Gastrocnemius medialis (tissue), 4 donors: Measurements from ENCODE around the gene PDLIM3. TPM values are rescaled to one million over a fixed set of nuclear protein-coding genes. Genes with fewer than 3 reads are reported as not detected.

Experiments used
- ATAC-seq, 2 donors: fragments of 150-250 bp; one replicate each; pipeline ENCODE4 v1.9.1; 2016
- DNase-seq, 2 donors: peaks; one replicate each; pipeline ENCODE4 v3.0.0-alpha.2; 2019
- H3K27ac ChIP-seq, 4 donors: fragments of 200-600 bp; sonication (generic); 1 replicate in 1 of 4; 2 replicates in 3 of 4; pipeline ENCODE4 v1.5.1; 2016 to 2018; ENCODE audit warnings: mild to moderate bottlenecking in 2 of 4, moderate library complexity in 1 of 4
- H3K27me3 ChIP-seq, 3 donors: fragments of 200-600 bp; sonication (generic) in 2 of 3; 1 replicate in 1 of 3; 2 replicates in 2 of 3; pipeline versions ENCODE4 v1.5.1 to v1.6.0; 2016 to 2019; ENCODE audit warnings: mild to moderate bottlenecking in 1 of 3, moderate library complexity in 1 of 3
- H3K36me3 ChIP-seq, 2 donors: fragments of 200-600 bp; sonication (generic) in 1 of 2; one replicate each; pipeline ENCODE4 v1.5.1; 2017 to 2018
- H3K4me1 ChIP-seq, 2 donors: fragments of 200-600 bp; sonication (generic) in 1 of 2; one replicate each; pipeline ENCODE4 v1.5.1; 2016 to 2017; ENCODE audit warnings: mild to moderate bottlenecking in 2 of 2
- H3K4me3 ChIP-seq, 4 donors: fragments of 200-600 bp; sonication (generic) in 3 of 4; 1 replicate in 1 of 4; 2 replicates in 3 of 4; pipeline ENCODE4 v1.5.1; 2016 to 2019; ENCODE audit warnings: mild to moderate bottlenecking in 2 of 4
- H3K9me3 ChIP-seq, 3 donors: fragments of 200-600 bp; sonication (generic) in 2 of 3; 1 replicate in 1 of 3; 2 replicates in 2 of 3; pipeline ENCODE4 v1.5.1; 2016 to 2019
- POLR2A ChIP-seq, 2 donors: fragments of 450-650 bp; IDR thresholded peaks; one replicate each; pipeline ENCODE4 v1.6.1; 2017; ENCODE audit warnings: antibody characterized with exemption in 2 of 2, mild to moderate bottlenecking in 2 of 2, moderate library complexity in 2 of 2
- in situ Hi-C, 4 donors: fragments of 200-750 bp; cut with MboI; loops; one replicate each; pipeline versions ENCODE4 v1.15.0 to v1.8.0; 2017; ENCODE audit warnings: low sequenced_read_pairs in 4 of 4
- intact Hi-C: fragments of 100-400 bp; cut with DNase I; formaldehyde crosslinking; loops from one replicate; pipeline ENCODE4 v1.15.1; 2023; ENCODE audit warnings: low total_unique reads
- total RNA-seq, 4 donors: library from RNA; depleted of rRNA; stranded (reverse); fragments of >200 nt; gene quantifications; one replicate each; pipeline versions ENCODE4 v1.1.0 to v1.2.3, GENCODE V29; 2016
- TF ChIP-seq, protein P1 (sequence below), 5 experiments: fragments of 450-650 bp in 3 of 5; fragments of 200-600 bp in 2 of 5; sonication (generic) in 2 of 5; IDR thresholded peaks in 4 of 5; conservative IDR thresholded peaks in 1 of 5; 1 replicate in 4 of 5; 2 replicates in 1 of 5; pipeline ENCODE4 v1.5.1; 2016 to 2019; ENCODE audit warnings: antibody characterized with exemption in 5 of 5, mild to moderate bottlenecking in 3 of 5, moderate library complexity in 3 of 5

PDLIM3 gene
- total RNA-seq, 4 donors from 2014 or later, result 1,062 to 7,224 (median 2,598) TPM

DNA sequence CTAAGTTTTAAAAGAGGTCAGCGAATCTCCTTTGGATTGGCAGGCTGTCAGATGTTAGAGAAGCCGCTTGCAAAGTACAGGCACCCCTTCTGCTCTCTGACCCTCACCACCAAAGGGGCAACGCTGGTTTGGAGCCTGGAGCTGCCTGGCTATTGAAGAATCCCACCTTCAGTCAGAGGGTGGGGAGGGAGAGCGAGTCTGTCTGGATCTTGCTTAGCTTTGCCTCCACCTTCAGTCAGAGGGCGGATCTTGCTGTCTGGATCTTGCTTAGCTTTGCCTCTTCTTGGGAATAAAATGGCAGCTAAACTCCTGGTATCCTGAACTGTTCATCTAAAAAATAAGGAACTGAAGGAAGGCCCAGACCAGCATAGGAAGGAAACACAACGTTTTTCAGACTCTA is 71.1 kb downstream of the PDLIM3 start:
- Histone ChIP-seq H3K4me1 (no peaks in the 10 kb centered on the region), H3K4me3 (no peak overlapping the region), H3K9me3 (no peaks in the 10 kb centered on the region), H3K27ac (no peak overlapping the region), H3K36me3 (no peaks in the 10 kb centered on the region), H3K27me3 (no peaks in the 10 kb centered on the region)
- DNase-seq (no peak), ATAC-seq (no peak)
- intact Hi-C loops (no loop called here), in situ Hi-C loops (loop anchor here in 2 of 4 donors (25.0 kb wide), 1 partner anchor 573 kb away; no protein-coding TSS in a partner anchor)
- no peak for TF ChIP-seq POLR2A (IDR thresholded peaks at IDR 0.05)
- TF ChIP-seq, protein P1, sequence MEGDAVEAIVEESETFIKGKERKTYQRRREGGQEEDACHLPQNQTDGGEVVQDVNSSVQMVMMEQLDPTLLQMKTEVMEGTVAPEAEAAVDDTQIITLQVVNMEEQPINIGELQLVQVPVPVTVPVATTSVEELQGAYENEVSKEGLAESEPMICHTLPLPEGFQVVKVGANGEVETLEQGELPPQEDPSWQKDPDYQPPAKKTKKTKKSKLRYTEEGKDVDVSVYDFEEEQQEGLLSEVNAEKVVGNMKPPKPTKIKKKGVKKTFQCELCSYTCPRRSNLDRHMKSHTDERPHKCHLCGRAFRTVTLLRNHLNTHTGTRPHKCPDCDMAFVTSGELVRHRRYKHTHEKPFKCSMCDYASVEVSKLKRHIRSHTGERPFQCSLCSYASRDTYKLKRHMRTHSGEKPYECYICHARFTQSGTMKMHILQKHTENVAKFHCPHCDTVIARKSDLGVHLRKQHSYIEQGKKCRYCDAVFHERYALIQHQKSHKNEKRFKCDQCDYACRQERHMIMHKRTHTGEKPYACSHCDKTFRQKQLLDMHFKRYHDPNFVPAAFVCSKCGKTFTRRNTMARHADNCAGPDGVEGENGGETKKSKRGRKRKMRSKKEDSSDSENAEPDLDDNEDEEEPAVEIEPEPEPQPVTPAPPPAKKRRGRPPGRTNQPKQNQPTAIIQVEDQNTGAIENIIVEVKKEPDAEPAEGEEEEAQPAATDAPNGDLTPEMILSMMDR (IDR thresholded peaks at IDR 0.05 in 4 of 5, conservative IDR thresholded peaks at IDR 0.05 in 1 of 5), result no peak

DNA sequence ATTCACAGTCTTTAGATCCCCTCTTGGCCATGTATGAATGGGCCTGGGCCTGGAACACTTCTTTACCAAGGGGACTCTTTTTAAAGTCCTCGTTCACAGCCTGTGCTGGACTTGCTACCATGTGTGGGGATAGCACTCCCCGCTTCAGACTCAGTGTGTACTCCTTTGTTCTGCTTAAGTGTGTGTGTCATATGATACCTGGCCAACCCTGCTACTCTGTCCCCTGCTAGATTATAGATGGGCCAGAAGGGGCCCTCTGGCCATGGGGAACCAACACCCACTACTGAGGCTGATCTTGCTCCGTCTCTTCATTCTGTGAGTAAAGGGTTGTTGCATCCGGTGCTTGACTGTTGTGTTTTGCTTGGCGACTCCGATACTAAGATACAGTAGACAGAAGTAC is 71.8 kb downstream of the PDLIM3 start:
- Histone ChIP-seq H3K4me3 (no peak overlapping the region), H3K9me3 (no peaks in the 10 kb centered on the region), H3K36me3 (no peaks in the 10 kb centered on the region), H3K27me3 (no peaks in the 10 kb centered on the region), H3K27ac (no peak overlapping the region), H3K4me1 (no peaks in the 10 kb centered on the region)
- intact Hi-C loops (no loop called here), in situ Hi-C loops (loop anchor here in 2 of 4 donors (25.0 kb wide), 1 partner anchor 574 kb away; no protein-coding TSS in a partner anchor)
- no peak for ATAC-seq
- DNase-seq, result no peak
- no peak for TF ChIP-seq POLR2A (IDR thresholded peaks at IDR 0.05)
- TF ChIP-seq, protein P1 (IDR thresholded peaks at IDR 0.05 in 4 of 5, conservative IDR thresholded peaks at IDR 0.05 in 1 of 5), result no peak

DNA sequence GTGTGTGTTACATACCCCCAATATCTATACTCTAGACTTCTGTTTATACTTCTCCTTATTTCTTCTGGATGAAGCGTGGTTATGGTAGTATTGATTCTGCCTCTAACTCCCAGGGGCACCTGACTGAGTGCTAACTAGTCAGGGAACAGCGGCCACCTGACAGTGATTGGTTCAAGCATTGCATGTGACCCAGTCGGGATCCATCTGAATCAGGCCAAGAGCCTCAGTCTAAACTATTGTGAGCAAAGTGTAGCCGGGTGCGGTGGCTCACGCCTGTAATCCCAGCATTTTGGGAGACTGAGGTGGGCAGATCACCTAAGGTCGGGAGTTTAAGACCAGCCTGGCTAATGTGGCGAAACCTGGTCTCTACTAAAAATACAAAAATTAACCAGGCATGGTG is 73.7 kb downstream of the PDLIM3 start:
- Histone ChIP-seq H3K27me3 (no peaks in the 10 kb centered on the region), H3K9me3 (no peaks in the 10 kb centered on the region), H3K4me1 (peaks cover 6 to 8% of the 10 kb centered on the region in 2 donors), H3K4me3 (no peak overlapping the region), H3K36me3 (no peaks in the 10 kb centered on the region), H3K27ac (no peak overlapping the region)
- no peak for TF ChIP-seq POLR2A (IDR thresholded peaks at IDR 0.05)
- TF ChIP-seq, protein P1 (IDR thresholded peaks at IDR 0.05 in 4 of 5, conservative IDR thresholded peaks at IDR 0.05 in 1 of 5), result no peak
- DNase-seq, result no peak
- intact Hi-C loops (no loop called here), in situ Hi-C loops (loop anchor here in 2 of 4 donors (25.0 kb wide), 1 partner anchor 576 kb away; no protein-coding TSS in a partner anchor)
- ATAC-seq, result no peak

DNA sequence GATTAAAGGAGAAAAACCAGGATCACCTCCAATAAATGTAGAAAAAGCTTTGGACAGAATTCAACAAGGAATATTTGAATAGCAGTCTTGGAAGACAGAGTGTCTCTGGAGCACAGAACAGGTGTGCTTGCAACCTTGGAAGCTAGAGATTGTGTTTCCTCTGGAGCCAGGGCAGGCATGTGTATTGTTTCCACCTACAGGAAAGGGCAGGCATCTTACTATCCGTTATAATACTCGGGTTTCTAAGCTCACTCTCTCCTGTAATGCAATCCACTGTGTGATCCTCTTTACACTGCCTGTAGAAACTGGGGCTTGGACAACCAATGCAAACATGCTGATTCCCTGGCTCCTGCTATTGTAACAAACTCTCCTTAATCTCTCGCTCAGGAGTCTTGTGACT is 78.2 kb downstream of the PDLIM3 start:
- no peaks in the 10 kb centered on the region for H3K27me3 ChIP-seq
- no peak for DNase-seq
- no peaks in the 10 kb centered on the region for H3K9me3 ChIP-seq
- H3K4me3 ChIP-seq, result no peak overlapping the region
- ATAC-seq, result peak; percentile 75 to 85
- no peak overlapping the region for H3K27ac ChIP-seq
- TF ChIP-seq POLR2A (IDR thresholded peaks at IDR 0.05), result no peak
- TF ChIP-seq, protein P1 (IDR thresholded peaks at IDR 0.05 in 4 of 5, conservative IDR thresholded peaks at IDR 0.05 in 1 of 5), result no peak
- H3K36me3 ChIP-seq, result no peaks in the 10 kb centered on the region
- H3K4me1 ChIP-seq, result peaks cover 6 to 8% of the 10 kb centered on the region in 2 donors
- in situ Hi-C loops, result loop anchor here in 2 of 4 donors (25.0 kb wide), 1 partner anchor 580 kb away; no protein-coding TSS in a partner anchor
- intact Hi-C loops, result no loop called here

DNA sequence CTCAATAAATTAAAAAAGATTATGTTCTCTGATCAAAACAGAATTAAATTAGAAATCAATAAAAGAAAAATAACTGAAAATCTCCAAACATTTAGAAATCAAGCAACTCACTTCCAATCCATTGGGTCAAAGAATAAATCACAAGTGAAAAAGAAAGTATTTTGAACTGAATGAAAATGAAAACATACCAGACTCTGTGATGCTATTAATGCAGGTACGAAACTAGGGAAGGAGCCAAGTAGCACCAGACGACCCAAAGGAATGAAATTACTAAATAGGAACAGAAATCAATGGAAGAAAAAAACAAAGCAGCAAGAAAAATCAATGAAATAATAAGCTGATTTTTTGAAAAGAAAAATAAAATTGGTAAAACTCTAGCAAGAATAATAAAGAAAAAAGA is 79.2 kb downstream of the PDLIM3 start:
- no peaks in the 10 kb centered on the region for H3K36me3 ChIP-seq
- TF ChIP-seq POLR2A (IDR thresholded peaks at IDR 0.05), result no peak
- in situ Hi-C loops, result loop anchor here in 2 of 4 donors (25.0 kb wide), 1 partner anchor 581 kb away; no protein-coding TSS in a partner anchor

More for the DNA sequence above, 79.2 kb downstream of the PDLIM3 start:
- Histone ChIP-seq H3K27me3 (no peaks in the 10 kb centered on the region), H3K27ac (no peak overlapping the region), H3K4me3 (no peak overlapping the region), H3K4me1 (peaks cover 6 to 8% of the 10 kb centered on the region in 2 donors), H3K9me3 (no peaks in the 10 kb centered on the region)
- ATAC-seq (no peak), DNase-seq (no peak)
- intact Hi-C loops, result no loop called here

Other genes with a start within 250 kb of the PDLIM3 start
- 1 to 10 TPM in 1 of 4 donors, under 1 TPM in 3; 0.20 to 2.0 (median 0.51) TPM for gene LRP2BP, start 139.6 kb downstream of the PDLIM3 start, total RNA-seq
- 10 to 100 TPM in 1 of 4 donors, 1 to 10 TPM in 3; 5.9 to 15.4 (median 9.3) TPM for gene ANKRD37, start 138.7 kb downstream of the PDLIM3 start, total RNA-seq
- 10 to 100 TPM; 36.3 to 56.5 (median 40.1) TPM for gene UFSP2, start 109.5 kb downstream of the PDLIM3 start, total RNA-seq
- 1 to 10 TPM in 2 of 4 donors, under 1 TPM in 2; 0.97 to 4.1 (median 1.8) TPM for gene CCDC110, start 63.8 kb downstream of the PDLIM3 start, total RNA-seq